MM.1S (cell line): ENCODE data around the gene TBATA.

Experiments used
- DNase-seq: peaks from one replicate; pipeline ENCODE4 v3.0.0-alpha.2; 2015
- H2AFZ ChIP-seq: fragments of 300-600 bp; sonication (generic); 2 replicates; pipeline ENCODE4 v1.6.0; 2016; ENCODE audit warnings: antibody characterized with exemption, low read length
- H3F3A ChIP-seq: fragments of 300-600 bp; sonication (generic); 2 replicates; pipeline ENCODE4 v1.6.1; 2016; ENCODE audit warnings: mild to moderate bottlenecking, antibody characterized with exemption, low read length, moderate library complexity, mixed read lengths; ENCODE audit not compliant: insufficient read depth
- H3K27ac ChIP-seq: fragments of 300-600 bp; sonication (generic); 2 replicates; pipeline ENCODE4 v1.5.1; 2016; ENCODE audit warnings: mild to moderate bottlenecking, low read length
- H3K27me3 ChIP-seq: fragments of 300-600 bp; sonication (generic); replicated peaks from 2 replicates; pipeline ENCODE4 v1.6.0; 2016; ENCODE audit warnings: low read length; ENCODE audit not compliant: insufficient read depth
- H3K36me3 ChIP-seq: fragments of 300-600 bp; sonication (generic); replicated peaks from 2 replicates; pipeline ENCODE4 v1.6.1; 2016; ENCODE audit warnings: mild to moderate bottlenecking, low read length, mixed read lengths; ENCODE audit not compliant: insufficient read depth
- H3K4me1 ChIP-seq: fragments of 300-600 bp; sonication (generic); 2 replicates; pipeline ENCODE4 v1.6.1; 2016; ENCODE audit warnings: low read length, mixed read lengths
- H3K4me2 ChIP-seq: fragments of 300-600 bp; sonication (generic); 2 replicates; pipeline ENCODE4 v1.6.0; 2016; ENCODE audit warnings: low read depth, low read length
- H3K4me3 ChIP-seq: fragments of 300-600 bp; sonication (generic); 2 replicates; pipeline ENCODE4 v1.5.1; 2016; ENCODE audit warnings: low read length, mixed read lengths
- H3K79me2 ChIP-seq: fragments of 300-600 bp; sonication (generic); 2 replicates; pipeline ENCODE4 v1.6.1; 2016; ENCODE audit warnings: mixed run types, low read length, mixed read lengths
- H3K9ac ChIP-seq: fragments of 300-600 bp; sonication (generic); 2 replicates; pipeline ENCODE4 v1.6.1; 2016; ENCODE audit warnings: low read length, mixed read lengths
- H3K9me2 ChIP-seq: fragments of 300-600 bp; sonication (generic); replicated peaks from 2 replicates; pipeline ENCODE4 v1.6.1; 2016; ENCODE audit warnings: mild to moderate bottlenecking, low read length, mixed read lengths; ENCODE audit not compliant: insufficient read depth
- H3K9me3 ChIP-seq: fragments of 300-600 bp; sonication (generic); replicated peaks from 2 replicates; pipeline ENCODE4 v1.6.1; 2016; ENCODE audit warnings: mild to moderate bottlenecking, low read length, mixed read lengths; ENCODE audit not compliant: insufficient read depth
- H4K20me1 ChIP-seq: fragments of 300-600 bp; sonication (generic); 2 replicates; pipeline ENCODE4 v1.6.1; 2016; ENCODE audit warnings: mild to moderate bottlenecking, low read length, moderate library complexity, mixed read lengths; ENCODE audit not compliant: insufficient read depth
- CTCF ChIP-seq: fragments of 300-600 bp; sonication (generic); IDR thresholded peaks from 2 replicates; pipeline ENCODE4 v1.5.1; 2016; ENCODE audit warnings: antibody characterized with exemption, low read length, mixed read lengths
- EZH2 ChIP-seq: fragments of 300-600 bp; sonication (generic); optimal IDR thresholded peaks from 2 replicates; pipeline ENCODE3; 2017; ENCODE audit warnings: low read depth, mild to moderate bottlenecking, antibody characterized with exemption, low read length, mixed read lengths
- EZH2phosphoT487 ChIP-seq: fragments of 300-600 bp; sonication (generic); IDR thresholded peaks from 2 replicates; pipeline ENCODE4 v1.6.1; 2018; ENCODE audit warnings: antibody characterized with exemption, low read length

TBATA gene

GRCh38 chr10:70779088-70779487 lies 6.1 kb downstream of the TBATA start:
- Histone ChIP-seq H3K4me2 (no peak overlapping the region), H3K9ac (no peak overlapping the region), H2AFZ (no peak overlapping the region), H3K9me2 (no peaks in the 10 kb centered on the region), H3K4me1 (no peaks in the 10 kb centered on the region), H3K4me3 (no peak overlapping the region), H4K20me1 (no peaks in the 10 kb centered on the region), H3K36me3 (no peaks in the 10 kb centered on the region), H3F3A (no peaks in the 10 kb centered on the region), H3K9me3 (no peaks in the 10 kb centered on the region), H3K27me3 (no peaks in the 10 kb centered on the region), H3K27ac (no peak overlapping the region), H3K79me2 (no peaks in the 10 kb centered on the region)
- no peak for TF ChIP-seq EZH2phosphoT487
- no peak for TF ChIP-seq CTCF
- no peak for TF ChIP-seq EZH2
- no peak for DNase-seq

GRCh38 chr10:70778267-70778924 lies 6.8 kb downstream of the TBATA start:
- no peak overlapping the region for H3K4me2 ChIP-seq
- H2AFZ ChIP-seq = no peak overlapping the region
- no peak overlapping the region for H3K27ac ChIP-seq
- no peaks in the 10 kb centered on the region for H3K4me1 ChIP-seq
- H3K9ac ChIP-seq = no peak overlapping the region
- H3K9me3 ChIP-seq = no peaks in the 10 kb centered on the region
- H4K20me1 ChIP-seq = no peaks in the 10 kb centered on the region
- no peaks in the 10 kb centered on the region for H3K79me2 ChIP-seq
- no peaks in the 10 kb centered on the region for H3F3A ChIP-seq
- DNase-seq = no peak
- H3K36me3 ChIP-seq = no peaks in the 10 kb centered on the region
- TF ChIP-seq CTCF (no peak), EZH2 (no peak), EZH2phosphoT487 (no peak)
- H3K4me3 ChIP-seq = no peak overlapping the region
- no peaks in the 10 kb centered on the region for H3K9me2 ChIP-seq
- no peaks in the 10 kb centered on the region for H3K27me3 ChIP-seq

DNA sequence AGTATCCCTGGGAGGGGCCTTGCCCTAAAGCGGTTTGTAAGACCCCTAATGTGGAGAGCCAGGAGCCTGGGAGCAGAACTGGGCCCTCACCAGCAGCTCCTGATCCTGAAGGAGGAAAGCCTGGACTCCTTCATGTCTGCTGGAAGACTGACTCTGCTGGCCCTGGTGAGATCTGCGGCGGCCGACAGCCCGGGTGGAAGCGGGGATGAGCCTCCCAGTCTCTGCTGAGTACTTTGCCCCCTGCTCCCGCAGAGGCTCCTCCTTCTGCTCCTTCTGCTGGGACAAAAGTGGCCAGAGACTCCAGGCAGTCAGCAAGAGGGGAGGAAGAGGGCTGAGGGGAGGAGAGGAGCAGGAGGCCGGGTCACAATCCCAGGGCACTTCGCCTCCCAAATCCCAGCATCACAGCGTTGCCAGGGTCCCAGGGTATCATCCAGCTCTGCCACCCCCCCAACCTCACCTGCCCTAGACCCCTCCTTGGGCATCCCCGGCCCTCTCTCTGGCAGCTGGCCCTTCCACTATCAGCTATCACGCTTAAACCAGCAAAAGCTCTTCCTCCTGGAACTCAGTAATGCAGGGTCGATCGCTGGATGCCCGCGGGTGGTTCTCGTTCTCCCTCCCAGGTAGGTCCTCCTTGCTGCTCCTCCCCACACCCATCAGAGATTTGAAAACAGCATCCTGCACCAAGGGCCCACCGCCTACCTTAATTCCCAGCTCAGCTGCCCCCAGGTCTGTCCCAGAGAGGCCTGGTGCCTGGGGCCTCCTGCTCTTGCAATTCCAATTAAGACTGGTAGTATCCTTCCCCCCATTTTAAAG lies 7.9 kb downstream of the TBATA start:
- H3K4me2 ChIP-seq = no peak overlapping the region
- no peaks in the 10 kb centered on the region for H3K36me3 ChIP-seq
- no peak overlapping the region for H3K4me3 ChIP-seq
- no peak for TF ChIP-seq EZH2phosphoT487
- no peak for TF ChIP-seq CTCF
- TF ChIP-seq EZH2 = no peak
- H2AFZ ChIP-seq = no peak overlapping the region
- H3K9ac ChIP-seq = no peak overlapping the region
- DNase-seq = no peak
- H3F3A ChIP-seq = no peaks in the 10 kb centered on the region
- H3K27me3 ChIP-seq = no peaks in the 10 kb centered on the region
- no peaks in the 10 kb centered on the region for H3K9me2 ChIP-seq
- no peaks in the 10 kb centered on the region for H4K20me1 ChIP-seq
- H3K27ac ChIP-seq = no peak overlapping the region
- no peaks in the 10 kb centered on the region for H3K79me2 ChIP-seq
- H3K4me1 ChIP-seq = no peaks in the 10 kb centered on the region
- H3K9me3 ChIP-seq = no peaks in the 10 kb centered on the region
